OCI-LY1 (cell line): Measurements from ENCODE around the gene NAV1.

Experiments used
- H2AFZ ChIP-seq: fragments of 200-600 bp; sonication (generic), shearing (Covaris generic); 2 replicates; pipeline ENCODE4 v1.6.0; 2014; ENCODE audit warnings: antibody characterized with exemption, mild to moderate bottlenecking, low read length
- H3F3A ChIP-seq: fragments of 200-600 bp; sonication (generic), shearing (Covaris generic); 2 replicates; pipeline ENCODE4 v1.6.0; 2014; ENCODE audit warnings: mild to moderate bottlenecking, antibody characterized with exemption, low read length, moderate library complexity; ENCODE audit not compliant: insufficient read depth
- H3K27ac ChIP-seq: fragments of 200-600 bp; sonication (generic); 2 replicates; pipeline ENCODE4 v1.5.1; 2014; ENCODE audit warnings: low read length, mixed run types, mild to moderate bottlenecking, low read depth; ENCODE audit not compliant: poor library complexity, severe bottlenecking
- H3K27me3 ChIP-seq: fragments of 200-600 bp; sonication (generic); 2 replicates; pipeline ENCODE4 v1.6.0; 2014; ENCODE audit warnings: antibody characterized with exemption, mild to moderate bottlenecking, low read length, moderate library complexity; ENCODE audit not compliant: insufficient read depth
- H3K36me3 ChIP-seq: fragments of 200-600 bp; sonication (generic); 2 replicates; pipeline ENCODE4 v1.6.1; 2014; ENCODE audit warnings: mild to moderate bottlenecking, antibody characterized with exemption, low read length, moderate library complexity, mixed read lengths; ENCODE audit not compliant: insufficient read depth
- H3K4me1 ChIP-seq: fragments of 200-600 bp; sonication (generic); 2 replicates; pipeline ENCODE4 v1.5.1; 2014; ENCODE audit warnings: mild to moderate bottlenecking, low read length, moderate library complexity; ENCODE audit not compliant: insufficient read depth, severe bottlenecking
- H3K4me2 ChIP-seq: fragments of 200-600 bp; sonication (generic), shearing (Covaris generic); 2 replicates; pipeline ENCODE4 v1.6.1; 2014; ENCODE audit warnings: low read length
- H3K4me3 ChIP-seq: fragments of 200-600 bp; sonication (generic); 2 replicates; pipeline ENCODE4 v1.5.1; 2014; ENCODE audit warnings: low read length, low read depth, mild to moderate bottlenecking, mixed read lengths; ENCODE audit not compliant: poor library complexity, severe bottlenecking
- H3K79me2 ChIP-seq: fragments of 200-600 bp; shearing (Covaris generic); 2 replicates; pipeline ENCODE4 v1.6.1; 2016; ENCODE audit warnings: mixed run types, low read length, mixed read lengths; ENCODE audit not compliant: insufficient read depth
- H3K9ac ChIP-seq: fragments of 200-600 bp; sonication (generic), shearing (Covaris generic); 2 replicates; pipeline ENCODE4 v1.6.1; 2014; ENCODE audit warnings: mild to moderate bottlenecking, low read length, mixed read lengths
- H3K9me2 ChIP-seq: fragments of 200-600 bp; sonication (generic), shearing (Covaris generic); 2 replicates; pipeline ENCODE4 v1.6.1; 2014; ENCODE audit warnings: low read depth, mild to moderate bottlenecking, low read length, mixed read lengths
- H3K9me3 ChIP-seq: fragments of 200-600 bp; shearing (Covaris generic); 2 replicates; pipeline ENCODE4 v1.6.1; 2014; ENCODE audit warnings: low read length, mixed read lengths
- H4K20me1 ChIP-seq: fragments of 200-600 bp; sonication (generic), shearing (Covaris generic); 2 replicates; pipeline ENCODE4 v1.6.0; 2016; ENCODE audit warnings: mild to moderate bottlenecking, low read length; ENCODE audit not compliant: insufficient read depth
- EZH2 ChIP-seq: fragments of 200-600 bp; sonication (generic), shearing (Covaris generic); IDR thresholded peaks from 2 replicates; pipeline ENCODE4 v1.8.0; 2017; ENCODE audit warnings: borderline replicate concordance, mixed run types, mild to moderate bottlenecking, antibody characterized with exemption, low read length, moderate library complexity, mixed read lengths
- TF ChIP-seq, protein P1 (sequence below): fragments of 200-600 bp; sonication (generic), shearing (Covaris generic); IDR thresholded peaks from 2 replicates; pipeline ENCODE4 v1.5.1; 2017; ENCODE audit warnings: mild to moderate bottlenecking, antibody characterized with exemption, low read length, moderate library complexity, mixed read lengths

NAV1 gene

GRCh38 chr1:201504799-201505502, 34.0 kb upstream of the NAV1 start:
- no peaks in the 10 kb centered on the region for H3K27me3 ChIP-seq
- H3K4me1 ChIP-seq: peaks cover 67% of the 10 kb centered on the region
- no peaks in the 10 kb centered on the region for H3K79me2 ChIP-seq
- H3K4me3 ChIP-seq: peak overlapping the region; percentile 71
- H3F3A ChIP-seq: no peaks in the 10 kb centered on the region
- TF ChIP-seq EZH2: no peak
- TF ChIP-seq, protein P1, sequence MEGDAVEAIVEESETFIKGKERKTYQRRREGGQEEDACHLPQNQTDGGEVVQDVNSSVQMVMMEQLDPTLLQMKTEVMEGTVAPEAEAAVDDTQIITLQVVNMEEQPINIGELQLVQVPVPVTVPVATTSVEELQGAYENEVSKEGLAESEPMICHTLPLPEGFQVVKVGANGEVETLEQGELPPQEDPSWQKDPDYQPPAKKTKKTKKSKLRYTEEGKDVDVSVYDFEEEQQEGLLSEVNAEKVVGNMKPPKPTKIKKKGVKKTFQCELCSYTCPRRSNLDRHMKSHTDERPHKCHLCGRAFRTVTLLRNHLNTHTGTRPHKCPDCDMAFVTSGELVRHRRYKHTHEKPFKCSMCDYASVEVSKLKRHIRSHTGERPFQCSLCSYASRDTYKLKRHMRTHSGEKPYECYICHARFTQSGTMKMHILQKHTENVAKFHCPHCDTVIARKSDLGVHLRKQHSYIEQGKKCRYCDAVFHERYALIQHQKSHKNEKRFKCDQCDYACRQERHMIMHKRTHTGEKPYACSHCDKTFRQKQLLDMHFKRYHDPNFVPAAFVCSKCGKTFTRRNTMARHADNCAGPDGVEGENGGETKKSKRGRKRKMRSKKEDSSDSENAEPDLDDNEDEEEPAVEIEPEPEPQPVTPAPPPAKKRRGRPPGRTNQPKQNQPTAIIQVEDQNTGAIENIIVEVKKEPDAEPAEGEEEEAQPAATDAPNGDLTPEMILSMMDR: no peak
- H3K9me2 ChIP-seq: no peaks in the 10 kb centered on the region
- no peaks in the 10 kb centered on the region for H3K36me3 ChIP-seq
- H4K20me1 ChIP-seq: no peaks in the 10 kb centered on the region
- H3K27ac ChIP-seq: peak overlapping the region; percentile 37
- H3K9me3 ChIP-seq: no peaks in the 10 kb centered on the region
- H3K4me2 ChIP-seq: peak overlapping the region; percentile 94; the same call in 1 of the 2 replicates
- H2AFZ ChIP-seq: no peak overlapping the region
- H3K9ac ChIP-seq: no peak overlapping the region; the same call in 1 of the 2 replicates

DNA sequence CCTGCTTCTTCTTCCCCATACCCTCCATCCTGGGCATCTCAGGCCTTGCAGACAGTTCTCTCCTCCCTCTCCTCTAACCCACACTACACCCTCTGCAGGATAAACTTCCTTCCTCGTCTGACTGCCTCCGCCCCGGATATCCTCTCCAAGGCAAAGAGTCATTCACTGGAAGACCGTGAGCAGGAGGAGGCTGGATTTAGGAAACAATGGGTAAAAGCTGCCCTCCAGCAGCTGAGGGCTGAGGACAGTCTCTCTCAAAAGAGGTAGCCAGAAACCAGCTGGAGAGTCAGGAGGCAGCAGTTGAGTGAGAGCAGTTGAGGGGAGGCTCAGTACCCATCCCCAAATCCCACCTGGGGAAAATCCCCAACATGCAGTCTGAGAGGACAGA, 33.4 kb upstream of the NAV1 start:
- H4K20me1 ChIP-seq: no peaks in the 10 kb centered on the region
- H3K4me1 ChIP-seq: peaks cover 72% of the 10 kb centered on the region
- no peaks in the 10 kb centered on the region for H3K9me3 ChIP-seq
- no peaks in the 10 kb centered on the region for H3K27me3 ChIP-seq
- H3K9me2 ChIP-seq: no peaks in the 10 kb centered on the region
- peak overlapping the region; percentile 75; the same call in 1 of the 2 replicates for H3K9ac ChIP-seq
- H3F3A ChIP-seq: no peaks in the 10 kb centered on the region
- H3K36me3 ChIP-seq: no peaks in the 10 kb centered on the region
- peak overlapping the region; percentile 37 for H3K27ac ChIP-seq
- peak overlapping the region; percentile 94 for H3K4me2 ChIP-seq
- no peak for TF ChIP-seq EZH2
- H2AFZ ChIP-seq: no peak overlapping the region
- H3K4me3 ChIP-seq: peak overlapping the region; percentile 71
- H3K79me2 ChIP-seq: no peaks in the 10 kb centered on the region

DNA sequence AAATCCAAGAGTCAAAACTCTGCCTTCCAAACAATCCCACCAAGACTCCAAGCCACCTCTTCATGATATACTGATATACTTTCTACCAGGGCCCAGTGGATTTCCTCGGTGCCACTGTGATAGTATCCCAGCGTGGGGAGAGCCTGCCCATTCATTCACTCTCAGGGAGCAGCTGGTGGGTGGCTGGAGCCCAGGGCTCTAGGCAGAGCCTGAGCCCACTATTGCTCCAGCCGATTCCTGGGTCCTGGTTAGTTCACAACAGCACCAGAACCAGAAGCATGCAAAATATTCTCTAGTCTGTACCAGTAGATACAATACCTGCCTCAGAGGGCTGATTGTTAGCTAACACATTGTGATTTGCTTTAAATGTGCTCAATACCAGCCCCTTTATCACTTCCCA, 32.8 kb upstream of the NAV1 start:
- Histone ChIP-seq H4K20me1 (no peaks in the 10 kb centered on the region), H3K9ac (peak overlapping the region; percentile 75), H3K4me2 (peak overlapping the region; percentile 94), H3K27ac (peak overlapping the region; percentile 52), H3K9me3 (no peaks in the 10 kb centered on the region), H3K36me3 (no peaks in the 10 kb centered on the region), H3K4me1 (peaks cover 78% of the 10 kb centered on the region), H3K4me3 (peak overlapping the region; percentile 71), H3F3A (no peaks in the 10 kb centered on the region), H2AFZ (no peak overlapping the region), H3K9me2 (no peaks in the 10 kb centered on the region), H3K79me2 (no peaks in the 10 kb centered on the region), H3K27me3 (no peaks in the 10 kb centered on the region)
- TF ChIP-seq, protein P1: no peak
- TF ChIP-seq EZH2: no peak
